NCI-H446 treated with DMSO at 0.1 percent for 48 hours (cell line): ENCODE data around the gene C15orf39.
"Not testable (repeated sequence)": the region's sequence is repeated elsewhere in the genome, so short reads cannot be mapped to it uniquely, and the experiment has no call there.

ENCODE experiments used
- DNase-seq: peaks from one replicate; lab custom pipeline; 2025; lab: John Stamatoyannopoulos, UW

The C15orf39 gene

DNA sequence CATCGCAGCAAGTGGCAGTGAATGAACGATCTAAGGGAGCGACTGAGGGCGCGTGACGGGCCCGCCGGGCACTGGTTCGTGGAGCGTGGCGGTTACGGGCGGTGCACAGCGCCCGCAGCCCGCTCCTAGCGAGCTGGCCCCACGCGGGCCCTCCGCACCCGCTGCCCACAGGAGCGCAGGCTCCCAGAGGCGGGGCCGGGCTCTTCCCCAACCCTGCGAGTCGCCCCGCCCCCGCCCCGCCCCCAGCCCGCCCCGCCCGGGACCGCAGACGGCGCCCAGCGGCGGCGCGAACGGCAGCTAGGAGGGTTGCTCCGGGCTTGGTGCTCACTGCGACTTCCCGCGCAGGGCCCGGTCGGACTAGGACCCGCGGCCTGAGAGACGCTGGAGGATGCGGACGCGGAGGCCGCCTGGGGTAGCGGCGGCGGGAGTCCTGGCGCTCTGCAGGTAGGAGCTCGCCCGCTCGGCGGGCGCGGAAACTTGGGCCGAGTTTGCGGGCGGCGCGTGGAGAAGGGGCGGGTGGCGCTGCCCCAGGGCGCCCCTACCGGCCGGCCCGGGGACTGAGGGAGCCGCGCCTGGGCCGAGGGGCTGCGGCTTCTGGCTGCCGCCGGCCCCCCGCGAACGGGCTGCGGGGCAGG, at the start of gene C15orf39:
TSS of gene C15orf39 (plus strand) at position 267 of the 635 bp plus-strand sequence. CDS start 4,167 bp downstream, outside the sequence.
- peak; percentile 11 for DNase-seq

DNA sequence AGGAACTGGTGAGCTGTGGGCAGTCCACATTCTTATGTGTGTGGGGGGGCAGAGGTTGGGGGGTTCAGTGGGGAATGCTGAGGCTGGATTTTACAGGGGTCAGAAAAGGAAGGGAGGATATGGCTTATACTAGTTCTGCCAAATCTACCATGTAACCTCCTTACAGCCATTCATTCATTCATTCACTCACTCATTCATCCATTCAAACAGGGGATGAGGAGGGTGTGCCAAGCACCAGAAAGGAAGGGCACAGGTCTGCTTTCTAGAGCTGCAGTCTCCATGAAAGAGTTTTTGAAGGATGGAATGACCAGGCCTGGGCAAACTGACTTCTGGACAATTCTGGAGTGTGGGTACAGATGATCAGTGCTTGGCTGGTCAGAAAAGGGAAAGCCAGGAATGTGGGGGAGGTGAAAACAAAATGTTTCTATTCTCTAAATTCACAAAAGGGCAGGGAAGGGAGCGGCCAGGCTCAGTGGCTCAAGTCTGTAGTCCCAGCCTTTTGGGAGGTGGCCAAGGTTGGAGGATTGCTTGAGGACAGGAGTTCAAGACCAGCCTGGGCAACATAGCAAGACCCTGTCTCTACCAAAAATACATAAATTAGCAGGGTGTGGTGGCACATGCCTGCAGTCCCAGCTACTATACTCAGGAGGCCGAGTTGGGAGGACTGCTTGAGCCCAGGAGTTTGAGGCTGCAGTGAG, 49.2 kb upstream of the C15orf39 start:
- no peak for DNase-seq

- no peak for DNase-seq
Measured at GRCh38 chr15:75153087-75153486, 48.6 kb upstream of the C15orf39 start.

- DNase-seq, result no peak
Measured at GRCh38 chr15:75153565-75154276, 48.0 kb upstream of the C15orf39 start.

DNA sequence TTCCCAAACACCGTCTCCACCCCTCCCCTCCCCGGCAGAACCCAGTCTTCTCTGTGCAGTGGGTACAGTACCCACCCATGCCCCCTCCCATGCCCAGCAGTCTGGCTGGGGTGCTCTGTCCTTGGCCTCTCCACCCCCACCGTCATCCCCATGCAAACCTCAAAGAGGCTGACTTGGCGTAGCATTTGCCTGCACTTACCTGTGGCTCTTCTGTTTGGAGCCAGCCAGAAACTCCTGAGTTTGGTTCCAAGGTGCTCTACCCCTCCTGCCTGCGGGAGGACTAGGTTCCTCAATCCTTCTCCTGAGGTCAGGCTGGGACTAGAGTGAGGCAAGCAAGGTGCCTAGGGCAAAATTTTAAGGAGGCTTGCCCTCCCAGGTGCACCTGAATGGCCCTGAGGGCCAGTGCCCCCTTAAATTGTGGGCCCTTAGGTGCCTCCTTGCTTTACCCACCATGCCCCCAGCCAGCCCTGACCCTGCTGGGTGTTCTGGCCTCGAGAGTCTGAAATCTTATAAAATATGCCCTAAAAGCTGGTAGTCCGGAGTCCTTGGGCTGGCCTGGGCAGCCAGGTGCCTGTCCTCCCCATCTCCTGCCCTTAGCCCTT, 47.1 kb upstream of the C15orf39 start:
- no peak for DNase-seq

GRCh38 chr15:75156326-75157215, 45.1 kb upstream of the C15orf39 start:
- no peak for DNase-seq

- no peak for DNase-seq
Measured at GRCh38 chr15:75158402-75158801, 43.3 kb upstream of the C15orf39 start.

DNA sequence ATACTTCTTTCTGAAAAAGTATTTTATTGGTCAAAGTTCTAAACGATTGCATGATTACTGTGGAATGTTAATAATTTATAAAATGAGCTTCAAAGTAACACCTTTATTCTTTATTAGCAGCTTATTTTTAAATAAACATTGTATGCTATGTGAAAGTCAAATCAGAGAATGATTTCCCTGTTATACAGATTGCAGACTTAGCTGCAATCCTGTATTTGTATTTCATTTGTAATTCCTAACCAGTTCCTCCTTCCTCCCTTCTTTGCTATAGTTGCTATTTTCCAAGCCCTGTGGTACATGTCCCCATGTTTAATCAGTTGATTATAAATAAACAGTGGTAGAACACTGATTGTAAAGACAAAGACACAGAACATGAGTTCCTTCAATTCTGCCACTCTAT, 42.4 kb upstream of the C15orf39 start:
- no peak for DNase-seq

GRCh38 chr15:75161106-75161916, 40.4 kb upstream of the C15orf39 start:
- no peak for DNase-seq

GRCh38 chr15:75161917-75162414, 39.7 kb upstream of the C15orf39 start:
- DNase-seq, result no peak

- no peak for DNase-seq
Measured at GRCh38 chr15:75163150-75163564, 38.5 kb upstream of the C15orf39 start.

- DNase-seq, result no peak
Measured at GRCh38 chr15:75164625-75165350, 36.9 kb upstream of the C15orf39 start.

DNA sequence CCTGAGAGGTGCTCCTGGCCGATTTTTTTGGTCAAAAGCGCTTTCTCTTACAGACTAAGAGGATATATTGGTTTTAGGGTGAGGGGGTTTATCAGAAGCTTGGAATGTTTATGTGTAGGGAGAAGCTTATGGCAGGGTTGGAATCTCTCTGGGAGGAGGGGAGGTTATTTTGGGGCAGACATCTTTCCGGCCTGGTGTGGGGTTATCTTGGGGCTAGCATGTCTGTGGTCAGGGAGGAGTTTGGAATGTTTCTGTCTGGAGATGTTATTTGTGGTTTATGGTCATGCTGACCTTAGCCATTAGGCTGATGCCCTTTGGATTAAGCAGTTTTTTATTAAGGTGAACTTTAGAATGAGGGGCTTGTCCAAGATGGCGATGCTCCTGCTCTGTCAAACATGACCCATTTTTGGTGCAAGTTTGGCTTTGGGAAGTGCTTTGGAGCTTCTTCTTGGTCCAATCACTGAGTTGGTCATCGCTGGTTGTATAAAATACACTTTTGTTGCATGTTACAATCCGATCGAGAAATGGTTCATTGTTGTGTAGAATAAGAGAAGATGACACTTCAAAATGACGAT, 35.1 kb upstream of the C15orf39 start:
- DNase-seq, result not testable (repeated sequence)

DNA sequence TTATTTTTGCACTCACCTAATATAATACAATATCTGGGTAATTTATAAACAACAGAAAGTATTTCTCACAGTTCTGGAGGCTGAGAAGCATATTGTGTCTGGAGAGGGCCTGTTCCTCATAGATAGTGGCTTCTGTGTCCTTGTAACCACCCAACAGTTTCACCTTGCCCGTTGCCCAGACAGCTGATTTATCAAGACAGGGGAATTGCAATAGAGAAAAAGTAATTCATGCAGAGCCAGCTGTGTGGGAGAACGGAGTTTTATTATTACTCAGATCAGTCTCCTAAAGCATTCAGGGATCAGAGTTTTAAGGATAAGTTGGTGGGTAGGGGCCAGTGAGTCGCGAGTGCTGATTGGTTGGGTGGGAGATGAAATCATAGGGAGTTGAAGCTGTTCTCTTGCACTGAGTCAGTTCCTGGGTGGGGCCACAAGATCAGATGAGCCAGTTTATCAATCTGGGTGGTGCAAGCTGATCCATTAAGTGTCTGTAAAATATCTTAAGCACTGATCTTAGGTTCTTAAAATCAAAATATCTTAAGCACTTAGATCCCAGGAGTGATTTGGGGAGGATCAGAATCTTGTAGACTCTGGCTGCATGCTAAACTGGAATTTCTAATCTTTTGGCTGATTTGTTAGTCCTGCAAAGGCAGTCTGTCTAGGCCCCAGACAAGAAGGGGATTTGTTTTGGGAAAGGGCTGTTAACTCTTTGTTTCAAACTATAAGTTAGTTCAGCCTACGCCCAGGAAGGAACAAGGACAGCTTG, 33.9 kb upstream of the C15orf39 start:
- DNase-seq, result no peak

DNA sequence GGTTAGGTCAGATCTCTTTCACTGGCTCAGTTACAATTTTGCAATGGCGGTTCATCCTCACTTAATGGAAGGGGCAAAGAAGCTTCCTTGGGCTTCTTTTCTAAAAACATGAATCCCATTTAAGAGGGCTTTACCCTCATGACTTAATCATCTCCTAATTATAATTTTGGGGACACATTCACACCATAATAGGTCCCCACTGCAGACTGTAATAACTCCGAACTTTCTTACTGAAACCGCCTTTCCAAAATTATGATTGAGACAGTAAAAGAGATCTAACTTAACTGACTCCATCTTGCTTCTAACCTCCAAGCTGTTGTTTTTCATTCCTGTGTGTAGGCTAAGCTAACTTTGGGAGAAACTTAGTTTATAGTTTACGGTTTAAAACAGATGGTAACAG, 33.3 kb upstream of the C15orf39 start:
- no peak for DNase-seq

DNA sequence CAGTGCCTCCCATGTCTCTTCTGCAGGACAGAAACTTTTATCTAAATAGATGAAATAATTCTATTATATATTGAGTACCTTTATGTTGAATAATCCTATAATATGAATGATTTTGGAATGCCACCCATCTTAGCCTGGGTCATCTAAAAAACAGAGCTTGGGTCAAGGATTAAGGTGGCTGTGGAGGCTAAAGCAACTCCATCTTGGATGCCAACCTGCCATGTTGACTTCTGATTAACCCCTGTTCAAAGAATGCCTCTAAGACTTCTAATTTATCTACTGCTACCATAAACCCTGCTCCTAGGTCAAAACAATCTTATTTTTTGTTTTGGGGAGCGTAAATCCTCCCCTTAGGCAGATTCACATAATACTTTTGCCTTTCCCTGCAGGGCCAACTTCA, 31.5 kb upstream of the C15orf39 start:
- no peak for DNase-seq

DNA sequence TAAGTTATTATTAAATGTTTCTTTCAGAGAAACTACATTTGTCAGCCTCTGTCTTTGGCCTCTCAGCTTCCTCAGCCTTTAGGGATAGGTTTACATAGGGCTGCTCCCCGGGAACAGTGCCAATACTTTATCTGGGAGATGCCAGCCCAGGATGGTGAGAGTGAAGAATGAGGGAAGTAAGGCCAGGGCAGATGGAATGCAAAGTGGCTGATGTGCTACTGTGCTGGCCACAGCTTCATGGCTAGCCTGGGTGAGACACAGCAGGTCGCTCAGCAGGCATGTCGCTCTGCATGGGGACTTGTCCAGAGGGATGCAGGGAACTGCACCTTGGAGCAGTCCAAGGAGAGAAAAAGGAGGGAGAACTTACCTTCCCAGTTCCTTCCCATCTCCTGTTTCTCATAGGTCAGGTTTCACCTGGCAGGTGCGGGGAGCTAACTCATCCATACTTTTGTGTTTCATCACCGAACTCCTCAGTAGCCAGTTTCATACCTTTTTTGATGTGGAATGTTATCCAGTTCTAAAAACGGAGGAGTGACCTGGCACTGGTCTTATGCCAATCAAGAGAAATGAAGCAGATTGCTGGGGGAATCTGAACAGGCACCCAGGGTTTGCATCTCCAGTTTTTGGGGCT, 30.9 kb upstream of the C15orf39 start:
- DNase-seq, result no peak

DNA sequence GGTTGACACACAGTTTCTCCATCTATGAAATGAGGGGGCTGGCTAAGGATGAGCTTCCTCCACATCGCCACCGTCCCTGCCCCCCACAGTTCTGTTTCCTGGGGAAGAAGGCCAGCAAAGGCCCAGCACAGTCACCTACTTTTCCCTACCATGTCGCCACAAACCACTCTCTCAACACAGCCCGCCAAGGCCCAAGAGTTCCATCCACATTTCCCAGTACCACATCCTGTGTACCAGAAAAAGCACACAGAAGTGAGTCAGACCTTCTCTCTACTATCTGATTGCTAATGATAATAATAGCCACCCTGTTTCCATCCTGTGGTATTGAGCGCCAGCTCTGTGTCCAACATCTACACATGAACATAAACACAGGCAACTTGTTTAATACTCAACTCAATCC, 30.3 kb upstream of the C15orf39 start:
- DNase-seq, result no peak
